B cell (primary cell): ENCODE results near the gene NT5DC4.

ENCODE experiments used
- EZH2 ChIP-seq: IDR thresholded peaks from 2 replicates; pipeline ENCODE4 v1.6.1; 2012; ENCODE audit warnings: borderline replicate concordance, low read depth, mild to moderate bottlenecking, moderate library complexity, low read length; ENCODE audit not compliant: insufficient read depth, poor library complexity, severe bottlenecking
- TF ChIP-seq, protein P1 (sequence below): fragments of 200-600 bp; IDR thresholded peaks from one replicate; pipeline ENCODE4 v1.8.0; 2022; ENCODE audit warnings: antibody characterized with exemption, mild to moderate bottlenecking

DNA sequence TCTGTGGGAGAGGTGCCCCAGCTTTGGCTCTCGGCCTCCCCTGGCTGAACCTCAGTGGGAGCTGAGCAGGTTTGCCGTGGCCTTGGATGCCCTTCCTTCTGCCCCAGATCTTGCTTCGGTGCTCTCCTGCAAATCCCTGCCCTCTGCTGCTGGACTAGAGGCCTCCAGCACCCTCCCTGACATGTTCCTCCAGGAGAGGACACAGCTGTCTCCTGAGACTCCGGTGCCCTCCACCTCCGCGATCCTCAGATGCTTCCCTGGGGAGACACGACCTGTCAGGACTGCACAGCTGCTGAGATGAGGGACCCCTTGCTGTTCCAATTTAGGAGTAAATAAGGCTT is 7.3 kb upstream of the NT5DC4 start:
- no peak for TF ChIP-seq EZH2
- TF ChIP-seq, protein P1, sequence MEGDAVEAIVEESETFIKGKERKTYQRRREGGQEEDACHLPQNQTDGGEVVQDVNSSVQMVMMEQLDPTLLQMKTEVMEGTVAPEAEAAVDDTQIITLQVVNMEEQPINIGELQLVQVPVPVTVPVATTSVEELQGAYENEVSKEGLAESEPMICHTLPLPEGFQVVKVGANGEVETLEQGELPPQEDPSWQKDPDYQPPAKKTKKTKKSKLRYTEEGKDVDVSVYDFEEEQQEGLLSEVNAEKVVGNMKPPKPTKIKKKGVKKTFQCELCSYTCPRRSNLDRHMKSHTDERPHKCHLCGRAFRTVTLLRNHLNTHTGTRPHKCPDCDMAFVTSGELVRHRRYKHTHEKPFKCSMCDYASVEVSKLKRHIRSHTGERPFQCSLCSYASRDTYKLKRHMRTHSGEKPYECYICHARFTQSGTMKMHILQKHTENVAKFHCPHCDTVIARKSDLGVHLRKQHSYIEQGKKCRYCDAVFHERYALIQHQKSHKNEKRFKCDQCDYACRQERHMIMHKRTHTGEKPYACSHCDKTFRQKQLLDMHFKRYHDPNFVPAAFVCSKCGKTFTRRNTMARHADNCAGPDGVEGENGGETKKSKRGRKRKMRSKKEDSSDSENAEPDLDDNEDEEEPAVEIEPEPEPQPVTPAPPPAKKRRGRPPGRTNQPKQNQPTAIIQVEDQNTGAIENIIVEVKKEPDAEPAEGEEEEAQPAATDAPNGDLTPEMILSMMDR, result no peak
